ENCODE data around the gene APLN.

APLN gene

GRCh38 chrX:129636175-129636681, 18.5 kb downstream of the APLN start:
- Mint-ChIP-seq H3K27me3 (ENCODE audit: low read depth) (peaks cover 17% of the 10 kb centered on the region), H3K4me1 (peaks cover 7% of the 10 kb centered on the region), H3K36me3 (ENCODE audit: low read depth) (no peaks in the 10 kb centered on the region), H3K9me3 (no peaks in the 10 kb centered on the region), H3K27ac (peak overlapping the region in 1 of 3 experiments; percentile 37), H3K4me3 (no peak overlapping the region)
- no peak for TF ChIP-seq CTCF (IDR thresholded peaks at IDR 0.05; ENCODE audit: unreplicated experiment in 3 of 3)

- no peak overlapping the region for H3K4me3 Mint-ChIP-seq
- peaks cover 4% of the 10 kb centered on the region for H3K4me1 Mint-ChIP-seq
- no peaks in the 10 kb centered on the region for H3K36me3 Mint-ChIP-seq (ENCODE audit: low read depth)
- no peak overlapping the region for H3K27ac Mint-ChIP-seq
- no peak for TF ChIP-seq CTCF (IDR thresholded peaks at IDR 0.05; ENCODE audit: unreplicated experiment in 3 of 3)
- H3K9me3 Mint-ChIP-seq: no peaks in the 10 kb centered on the region
- peaks cover 12% of the 10 kb centered on the region for H3K27me3 Mint-ChIP-seq (ENCODE audit: low read depth)
Measured at GRCh38 chrX:129634541-129634940, 20.2 kb downstream of the APLN start.

- H3K36me3 Mint-ChIP-seq (ENCODE audit: low read depth): no peaks in the 10 kb centered on the region
- peaks cover 10% of the 10 kb centered on the region for H3K27me3 Mint-ChIP-seq (ENCODE audit: low read depth)
- H3K9me3 Mint-ChIP-seq: peaks cover 4% of the 10 kb centered on the region
- peaks cover 2% of the 10 kb centered on the region for H3K4me1 Mint-ChIP-seq
- no peak overlapping the region for H3K4me3 Mint-ChIP-seq
- H3K27ac Mint-ChIP-seq: no peak overlapping the region
- TF ChIP-seq CTCF (IDR thresholded peaks at IDR 0.05; ENCODE audit: unreplicated experiment in 3 of 3): no peak
Measured at GRCh38 chrX:129632443-129632842, 22.3 kb downstream of the APLN start.

- peaks cover 6% of the 10 kb centered on the region for H3K27me3 Mint-ChIP-seq (ENCODE audit: low read depth)
- TF ChIP-seq CTCF (IDR thresholded peaks at IDR 0.05; ENCODE audit: unreplicated experiment in 3 of 3): no peak
- H3K4me1 Mint-ChIP-seq: no peaks in the 10 kb centered on the region
- peaks cover 4% of the 10 kb centered on the region for H3K9me3 Mint-ChIP-seq
- H3K27ac Mint-ChIP-seq: no peak overlapping the region
- no peaks in the 10 kb centered on the region for H3K36me3 Mint-ChIP-seq (ENCODE audit: low read depth)
- no peak overlapping the region for H3K4me3 Mint-ChIP-seq
Measured at GRCh38 chrX:129631849-129632248, 22.9 kb downstream of the APLN start.

- peaks cover 5% of the 10 kb centered on the region for H3K4me1 Mint-ChIP-seq
- H3K27me3 Mint-ChIP-seq (ENCODE audit: low read depth): peaks cover 6% of the 10 kb centered on the region
- peaks cover 4% of the 10 kb centered on the region for H3K9me3 Mint-ChIP-seq
Measured at GRCh38 chrX:129629837-129630236, 24.9 kb downstream of the APLN start.

More at GRCh38 chrX:129629837-129630236, 24.9 kb downstream of the APLN start:
- H3K27ac Mint-ChIP-seq: peak overlapping the region in 1 of 3 experiments; percentile 31
- no peak overlapping the region for H3K4me3 Mint-ChIP-seq
- TF ChIP-seq CTCF (IDR thresholded peaks at IDR 0.05; ENCODE audit: unreplicated experiment in 3 of 3): no peak
- H3K36me3 Mint-ChIP-seq (ENCODE audit: low read depth): no peaks in the 10 kb centered on the region

Data from nephron (organoid).